Panc1 (cell line): ENCODE measurements around the gene PSMA4.

ENCODE experiments used
- CTCF ChIP-seq: fragments of 450-650 bp; IDR thresholded peaks from 2 replicates; pipeline ENCODE4 v1.5.1; 2017; ENCODE audit warnings: mild to moderate bottlenecking
- POLR2AphosphoS5 ChIP-seq: IDR thresholded peaks from 2 replicates; pipeline ENCODE4 v1.6.1; 2012; ENCODE audit warnings: mild to moderate bottlenecking, low read depth, low read length, moderate library complexity
- TF ChIP-seq, protein P1 (sequence below), 2 experiments: IDR thresholded peaks; 2 replicates each; pipeline ENCODE4 v1.6.1; 2011 to 2012; ENCODE audit warnings: low read depth in 2 of 2, control low read depth in 1 of 2, low read length in 1 of 2, mild to moderate bottlenecking in 1 of 2, moderate library complexity in 1 of 2; ENCODE audit not compliant: insufficient read depth in 1 of 2

DNA sequence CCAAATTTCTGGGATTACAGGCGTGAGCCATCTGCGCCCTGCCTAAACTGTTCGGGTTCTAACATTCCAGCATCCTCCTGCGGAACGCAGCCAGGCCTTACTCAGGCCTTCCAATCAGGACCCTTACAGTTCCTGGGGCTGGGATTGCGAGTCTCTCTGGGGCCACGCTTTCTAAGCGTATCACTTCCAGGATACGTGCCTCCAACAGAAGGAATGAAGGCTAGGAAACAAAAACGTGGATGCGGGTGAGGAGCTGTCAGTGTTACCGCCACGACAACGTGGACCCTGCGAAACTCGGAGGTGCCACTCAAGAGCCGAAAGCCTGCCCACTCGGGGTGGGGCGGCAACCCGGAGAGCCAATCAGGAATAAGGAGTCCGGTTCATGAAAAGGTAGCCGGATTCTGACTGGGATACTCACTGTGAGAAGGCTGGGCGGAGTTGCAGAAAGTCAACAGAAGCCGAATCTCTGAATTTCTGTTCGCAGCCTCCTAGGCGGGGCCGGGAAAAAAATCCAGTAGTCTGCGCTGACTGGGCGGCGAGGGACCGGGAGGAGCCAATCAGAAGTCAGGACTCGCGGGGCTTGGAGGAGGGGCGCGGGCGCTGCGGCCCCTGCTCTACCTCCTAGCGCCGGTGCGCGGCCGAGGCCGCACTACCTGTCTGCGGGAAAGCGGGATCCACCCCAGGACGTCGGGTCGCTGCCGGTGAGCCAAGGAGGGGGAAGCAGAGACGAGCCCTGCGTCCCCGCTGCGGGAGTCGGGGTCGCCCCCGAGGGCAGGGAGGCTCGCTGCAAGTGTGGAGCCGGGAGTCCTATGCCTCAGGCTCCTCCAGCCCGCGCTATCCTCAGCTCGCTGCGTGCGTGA lies 33.0 kb upstream of the PSMA4 start, which contains the start of gene HYKK:
- TF ChIP-seq CTCF (no peak), POLR2AphosphoS5 (peak; percentile 66)
- TF ChIP-seq, protein P1, sequence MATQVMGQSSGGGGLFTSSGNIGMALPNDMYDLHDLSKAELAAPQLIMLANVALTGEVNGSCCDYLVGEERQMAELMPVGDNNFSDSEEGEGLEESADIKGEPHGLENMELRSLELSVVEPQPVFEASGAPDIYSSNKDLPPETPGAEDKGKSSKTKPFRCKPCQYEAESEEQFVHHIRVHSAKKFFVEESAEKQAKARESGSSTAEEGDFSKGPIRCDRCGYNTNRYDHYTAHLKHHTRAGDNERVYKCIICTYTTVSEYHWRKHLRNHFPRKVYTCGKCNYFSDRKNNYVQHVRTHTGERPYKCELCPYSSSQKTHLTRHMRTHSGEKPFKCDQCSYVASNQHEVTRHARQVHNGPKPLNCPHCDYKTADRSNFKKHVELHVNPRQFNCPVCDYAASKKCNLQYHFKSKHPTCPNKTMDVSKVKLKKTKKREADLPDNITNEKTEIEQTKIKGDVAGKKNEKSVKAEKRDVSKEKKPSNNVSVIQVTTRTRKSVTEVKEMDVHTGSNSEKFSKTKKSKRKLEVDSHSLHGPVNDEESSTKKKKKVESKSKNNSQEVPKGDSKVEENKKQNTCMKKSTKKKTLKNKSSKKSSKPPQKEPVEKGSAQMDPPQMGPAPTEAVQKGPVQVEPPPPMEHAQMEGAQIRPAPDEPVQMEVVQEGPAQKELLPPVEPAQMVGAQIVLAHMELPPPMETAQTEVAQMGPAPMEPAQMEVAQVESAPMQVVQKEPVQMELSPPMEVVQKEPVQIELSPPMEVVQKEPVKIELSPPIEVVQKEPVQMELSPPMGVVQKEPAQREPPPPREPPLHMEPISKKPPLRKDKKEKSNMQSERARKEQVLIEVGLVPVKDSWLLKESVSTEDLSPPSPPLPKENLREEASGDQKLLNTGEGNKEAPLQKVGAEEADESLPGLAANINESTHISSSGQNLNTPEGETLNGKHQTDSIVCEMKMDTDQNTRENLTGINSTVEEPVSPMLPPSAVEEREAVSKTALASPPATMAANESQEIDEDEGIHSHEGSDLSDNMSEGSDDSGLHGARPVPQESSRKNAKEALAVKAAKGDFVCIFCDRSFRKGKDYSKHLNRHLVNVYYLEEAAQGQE (IDR thresholded peaks at IDR 0.05; ENCODE audit: insufficient read depth in 1 of 2, low read depth in 2 of 2, low read length in 1 of 2): 0 out of 4 replicates have a peak, but pooled peaks of 1 of the 2 experiments have one; percentile 47
